ENCODE measurements around the gene AMBP.

AMBP gene

GRCh38 chr9:114080773-114081440, 2.8 kb upstream of the AMBP start:
- DNase-seq (ENCODE audit: low read depth): no peak
- no peak for TF ChIP-seq CTCF (conservative IDR thresholded peaks at IDR 0.05; ENCODE audit: low read depth, low read length)
- no peak overlapping the region for H3K4me3 ChIP-seq (ENCODE audit: low read depth, low read length)

- H3K4me3 ChIP-seq (ENCODE audit: low read depth, low read length): no peak overlapping the region
- no peak for DNase-seq (ENCODE audit: low read depth)
- TF ChIP-seq CTCF (conservative IDR thresholded peaks at IDR 0.05; ENCODE audit: low read depth, low read length): no peak
Observed at GRCh38 chr9:114080195-114080772, 2.2 kb upstream of the AMBP start.

- no peak for TF ChIP-seq CTCF (conservative IDR thresholded peaks at IDR 0.05; ENCODE audit: low read depth, low read length)
- H3K4me3 ChIP-seq (ENCODE audit: low read depth, low read length): no peak overlapping the region
- DNase-seq (ENCODE audit: low read depth): no peak
Observed at GRCh38 chr9:114078781-114079156, 669 bp upstream of the AMBP start.

GRCh38 chr9:114077162-114077837, 800 bp downstream of the AMBP start:
- no peak for TF ChIP-seq CTCF (conservative IDR thresholded peaks at IDR 0.05; ENCODE audit: low read depth, low read length)
- DNase-seq (ENCODE audit: low read depth): no peak
- H3K4me3 ChIP-seq (ENCODE audit: low read depth, low read length): no peak overlapping the region

- no peak for DNase-seq (ENCODE audit: low read depth)
- H3K4me3 ChIP-seq (ENCODE audit: low read depth, low read length): no peak overlapping the region
- no peak for TF ChIP-seq CTCF (conservative IDR thresholded peaks at IDR 0.05; ENCODE audit: low read depth, low read length)
Observed at GRCh38 chr9:114076237-114077161, 1.6 kb downstream of the AMBP start.

- DNase-seq (ENCODE audit: low read depth): no peak
- TF ChIP-seq CTCF (conservative IDR thresholded peaks at IDR 0.05; ENCODE audit: low read depth, low read length): no peak
Observed at GRCh38 chr9:114075602-114076001, 2.5 kb downstream of the AMBP start.

More at GRCh38 chr9:114075602-114076001, 2.5 kb downstream of the AMBP start:
- H3K4me3 ChIP-seq (ENCODE audit: low read depth, low read length): no peak overlapping the region
